ENCODE data around the gene TRIM51.
"Not testable (repeated sequence)": the region's sequence is repeated elsewhere in the genome, so short reads cannot be mapped to it uniquely, and the experiment has no call there.

Gene TRIM51, protein sequence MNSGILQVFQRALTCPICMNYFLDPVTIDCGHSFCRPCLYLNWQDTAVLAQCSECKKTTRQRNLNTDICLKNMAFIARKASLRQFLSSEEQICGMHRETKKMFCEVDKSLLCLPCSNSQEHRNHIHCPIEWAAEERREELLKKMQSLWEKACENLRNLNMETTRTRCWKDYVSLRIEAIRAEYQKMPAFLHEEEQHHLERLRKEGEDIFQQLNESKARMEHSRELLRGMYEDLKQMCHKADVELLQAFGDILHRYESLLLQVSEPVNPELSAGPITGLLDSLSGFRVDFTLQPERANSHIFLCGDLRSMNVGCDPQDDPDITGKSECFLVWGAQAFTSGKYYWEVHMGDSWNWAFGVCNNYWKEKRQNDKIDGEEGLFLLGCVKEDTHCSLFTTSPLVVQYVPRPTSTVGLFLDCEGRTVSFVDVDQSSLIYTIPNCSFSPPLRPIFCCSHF

DNA sequence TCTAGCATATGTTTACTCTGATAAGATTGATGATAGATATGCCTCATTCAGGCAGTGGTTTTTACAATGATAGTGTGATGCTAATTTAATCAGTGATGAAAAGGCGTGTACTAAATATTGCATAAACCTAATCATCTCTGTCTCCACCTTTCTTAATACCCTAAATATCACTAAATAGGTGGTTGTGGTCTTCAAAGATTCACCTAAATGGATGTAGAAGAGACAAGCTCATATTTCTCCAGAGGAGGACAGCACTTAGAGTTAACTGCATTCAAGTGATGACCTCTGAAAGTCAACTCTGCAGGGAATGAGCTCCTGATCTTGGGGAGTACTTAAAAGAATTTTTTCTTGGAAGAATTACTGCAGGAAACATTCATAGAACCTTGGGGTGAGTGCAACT lies at the start of gene TRIM51:
TSS of gene TRIM51 (plus strand) at position 301 of the 400 bp plus-strand sequence. CDS start 2,132 bp downstream, outside the sequence.
- DNase-seq = not testable (repeated sequence)

DNA sequence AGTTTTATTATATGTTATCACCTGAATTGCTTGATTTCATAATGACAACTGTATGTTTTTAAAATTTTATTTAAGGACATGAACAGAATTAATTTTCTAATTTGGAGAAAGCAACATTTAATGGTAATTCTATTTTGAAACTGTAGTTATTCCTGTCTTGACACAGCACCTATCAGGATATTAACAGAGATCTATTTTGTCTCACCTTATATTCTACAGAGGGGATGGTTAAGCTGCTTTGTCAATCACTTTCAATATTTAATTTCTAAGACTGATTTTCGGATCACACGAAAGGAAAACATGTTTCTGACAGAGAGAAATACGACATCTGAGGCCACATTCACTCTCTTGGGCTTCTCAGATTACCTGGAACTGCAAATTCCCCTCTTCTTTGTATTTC lies 44.6 kb upstream of the TRIM51 start, which contains the start of gene OR5D16:
TSS of gene OR5D16 (plus strand) at position 301 of the 400 bp plus-strand sequence. CDS start at position 301, 0 bp downstream.
- DNase-seq = no peak

DNA sequence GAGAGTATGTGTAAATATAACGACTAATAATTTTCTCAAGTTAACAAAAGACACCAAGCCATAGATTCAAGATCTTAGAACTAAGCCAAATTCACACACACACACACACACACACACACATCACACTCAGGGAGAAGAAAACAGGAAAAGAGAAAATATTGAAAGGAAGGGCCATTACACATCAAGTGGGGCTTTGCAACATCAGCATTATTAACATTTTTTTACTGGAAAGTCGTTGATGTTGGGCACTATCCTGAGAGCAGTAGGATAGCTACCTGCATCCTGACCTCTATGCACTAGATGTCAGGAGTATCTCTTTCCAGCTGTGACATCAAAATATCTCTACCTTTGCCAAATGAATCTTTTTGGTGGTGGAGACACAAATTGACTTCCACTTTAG lies 35.6 kb upstream of the TRIM51 start:
- no peak for DNase-seq

DNA sequence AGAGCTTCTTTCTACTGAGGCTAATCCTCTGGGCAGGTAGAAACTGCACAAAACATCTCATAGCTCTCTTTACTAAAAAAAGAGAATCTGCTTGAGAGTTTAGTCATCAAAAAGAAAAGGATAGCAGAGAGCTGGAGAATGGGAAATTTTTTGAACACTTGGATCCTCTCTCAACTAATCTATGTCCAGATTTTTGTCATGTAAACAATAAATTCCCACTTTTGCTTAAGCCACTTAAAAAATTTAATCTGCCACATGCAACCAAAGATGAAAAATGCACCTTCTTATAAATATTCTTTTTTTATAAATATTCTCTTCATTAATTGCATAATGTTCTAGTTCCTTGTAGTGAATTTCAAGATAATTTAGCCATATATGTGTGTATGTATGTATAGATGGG lies 34.1 kb upstream of the TRIM51 start:
- no peak for DNase-seq

DNA sequence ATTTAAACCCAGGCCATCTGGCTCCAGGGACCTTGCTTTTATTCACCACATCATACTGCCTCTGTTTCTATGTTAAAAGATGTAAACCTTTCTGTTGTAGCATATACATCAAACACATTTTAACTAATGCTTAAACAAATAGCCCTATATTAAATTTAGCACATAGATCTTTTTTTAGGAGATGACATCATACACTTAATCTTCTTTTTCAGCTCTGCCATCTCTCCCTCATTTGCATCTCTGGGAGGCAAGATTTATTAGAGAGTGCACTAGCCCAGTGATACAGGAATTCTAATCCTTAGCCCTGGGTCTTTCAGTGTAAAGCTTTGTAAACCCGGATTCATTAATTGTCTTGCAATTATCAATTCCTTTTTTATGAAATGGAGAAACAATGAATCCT lies 31.0 kb upstream of the TRIM51 start:
- DNase-seq = no peak

DNA sequence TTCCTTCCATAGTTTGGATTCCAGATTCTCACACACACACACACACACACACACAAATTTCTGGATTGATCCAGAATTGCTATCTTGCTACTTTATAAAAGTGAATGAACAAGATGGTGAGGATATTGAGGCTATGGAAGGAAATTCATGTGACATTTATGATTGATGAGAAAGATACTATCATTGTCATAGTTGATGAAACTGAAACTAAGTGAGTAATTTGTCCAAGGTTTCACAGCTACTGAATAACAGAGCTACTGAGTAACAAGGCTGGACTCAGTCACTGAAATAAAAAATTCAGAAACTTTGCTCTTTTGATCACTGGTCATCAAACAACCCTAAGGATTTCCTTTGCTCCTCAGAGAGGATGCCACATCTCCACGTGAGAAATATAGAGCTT lies 28.4 kb upstream of the TRIM51 start:
- DNase-seq = no peak

DNA sequence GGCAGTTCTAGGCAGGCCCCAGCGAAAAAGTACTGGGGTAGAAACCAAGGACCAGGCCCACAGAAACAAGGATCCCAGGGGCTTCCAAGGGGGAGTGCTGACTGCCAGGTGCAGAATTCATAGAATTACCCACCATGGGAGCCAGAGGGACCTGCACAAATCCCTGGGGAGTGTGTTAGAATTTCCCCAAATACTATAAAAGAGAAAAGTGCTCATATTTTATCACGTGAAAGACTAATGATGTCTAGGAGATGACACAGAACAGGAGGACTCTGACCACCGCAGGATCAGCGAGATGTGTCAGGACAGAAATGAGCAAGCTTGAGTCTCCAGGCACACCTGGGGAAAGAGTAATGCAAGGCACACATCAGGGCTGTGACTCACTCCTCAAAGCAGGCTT lies 15.7 kb upstream of the TRIM51 start:
- not testable (repeated sequence) for DNase-seq

DNA sequence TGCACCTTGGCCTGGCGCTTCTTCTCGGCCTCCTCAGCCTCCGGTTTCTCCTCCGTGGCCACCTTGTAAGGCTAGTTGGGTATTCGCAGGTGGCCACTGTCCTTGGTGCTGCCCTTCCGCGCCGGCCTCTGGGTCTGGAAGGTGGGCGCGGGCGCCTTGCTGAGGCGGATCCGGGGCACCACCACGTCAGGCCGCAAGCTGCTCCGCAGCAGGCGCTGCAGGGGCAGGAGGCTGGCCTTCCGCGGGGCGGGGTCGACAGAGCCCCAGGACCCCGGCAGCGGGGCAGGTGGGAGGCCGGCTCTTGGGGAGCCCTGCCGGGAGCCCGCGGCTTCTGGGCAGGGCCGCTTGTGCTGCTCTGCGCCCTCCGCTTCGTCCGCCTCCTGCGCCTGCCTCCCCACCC lies 10.4 kb upstream of the TRIM51 start:
- not testable (repeated sequence) for DNase-seq

DNA sequence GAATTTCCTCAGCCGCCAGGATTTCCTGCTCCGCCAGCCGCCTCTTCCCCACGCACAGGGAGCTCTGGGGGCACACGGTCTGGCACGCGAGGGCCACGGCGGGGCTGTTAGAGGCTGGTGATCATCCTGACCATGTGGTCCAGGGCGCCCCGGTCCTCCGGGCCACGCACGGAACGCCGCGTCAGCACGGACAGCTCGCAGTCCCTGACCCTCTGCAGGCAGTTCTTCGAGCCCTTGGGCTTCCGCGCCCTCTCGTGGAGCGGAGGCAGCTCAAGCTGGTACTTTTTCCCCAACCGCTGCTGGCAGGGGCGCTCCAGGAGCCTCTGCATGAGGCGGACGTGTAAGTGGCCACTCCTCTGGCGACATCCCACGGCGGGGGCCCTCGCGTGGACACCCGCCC lies 10.0 kb upstream of the TRIM51 start:
- DNase-seq = not testable (repeated sequence)

DNA sequence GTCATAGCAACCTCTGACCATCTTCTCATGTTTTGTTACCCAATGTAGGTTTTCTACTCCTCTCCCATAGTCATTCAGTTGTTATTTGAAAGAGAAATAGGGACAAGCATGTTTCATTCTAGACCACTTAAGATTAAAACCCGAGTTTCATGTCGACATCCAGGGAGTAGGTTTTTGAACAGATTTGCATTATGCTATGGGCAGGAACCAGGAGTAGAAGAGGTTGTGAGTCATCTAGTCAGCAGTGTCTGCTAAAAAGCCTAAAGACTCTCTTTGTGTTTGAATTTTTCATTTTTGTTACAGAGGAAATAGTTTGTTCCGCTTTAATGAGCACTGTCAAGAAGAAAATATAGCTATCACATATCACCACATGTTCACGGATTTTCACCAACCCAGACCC lies 1.9 kb downstream of the TRIM51 start:
- DNase-seq = not testable (repeated sequence)

DNA sequence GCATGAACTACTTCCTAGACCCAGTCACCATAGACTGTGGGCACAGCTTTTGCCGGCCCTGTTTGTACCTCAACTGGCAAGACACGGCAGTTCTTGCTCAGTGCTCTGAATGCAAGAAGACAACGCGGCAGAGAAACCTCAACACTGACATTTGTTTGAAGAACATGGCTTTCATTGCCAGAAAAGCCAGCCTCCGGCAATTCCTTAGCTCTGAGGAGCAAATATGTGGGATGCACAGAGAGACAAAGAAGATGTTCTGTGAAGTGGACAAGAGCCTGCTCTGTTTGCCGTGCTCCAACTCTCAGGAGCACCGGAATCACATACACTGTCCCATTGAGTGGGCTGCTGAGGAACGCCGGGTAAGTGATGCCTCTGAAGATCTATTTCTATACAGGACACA lies 2.4 kb downstream of the TRIM51 start:
- DNase-seq = not testable (repeated sequence)

DNA sequence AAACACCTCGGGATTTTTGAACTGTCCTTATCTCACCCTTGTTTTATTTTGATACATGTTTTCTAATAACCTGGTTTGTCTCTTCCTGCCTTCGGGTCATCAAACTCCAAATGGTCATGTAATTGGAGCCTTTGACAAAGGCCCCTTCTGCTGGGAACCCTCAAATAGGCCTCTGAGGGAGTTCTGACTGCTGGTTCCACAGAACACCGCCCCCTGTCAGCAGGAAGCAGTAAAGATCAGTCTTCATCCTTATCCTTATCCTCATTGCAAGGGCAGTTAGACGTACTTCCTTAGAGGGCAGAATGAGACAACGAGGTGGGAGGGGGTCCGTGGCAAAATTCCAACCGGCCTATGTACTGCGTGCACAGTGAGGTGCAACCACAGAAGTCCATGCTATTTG lies 12.1 kb downstream of the TRIM51 start:
- DNase-seq = no peak

DNA sequence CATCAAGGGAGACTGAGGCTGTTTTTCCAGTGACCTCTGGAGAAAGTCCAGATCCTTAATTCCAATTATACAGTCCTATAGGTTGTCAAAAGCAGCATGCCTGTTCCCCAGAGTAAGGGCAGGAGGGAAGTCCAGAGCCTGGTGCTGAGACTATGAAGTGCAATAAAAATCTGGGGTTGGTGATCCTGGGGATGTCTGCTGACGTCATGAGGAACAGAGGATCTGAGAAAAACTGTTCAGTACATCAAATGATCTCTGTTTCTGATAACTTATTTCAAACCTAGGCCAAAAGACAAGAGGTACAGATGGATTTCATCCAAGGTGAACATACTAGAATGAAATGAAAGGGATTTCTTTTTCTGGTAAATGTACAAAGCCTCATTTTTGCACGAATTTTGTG lies 19.2 kb downstream of the TRIM51 start:
- DNase-seq = no peak

DNA sequence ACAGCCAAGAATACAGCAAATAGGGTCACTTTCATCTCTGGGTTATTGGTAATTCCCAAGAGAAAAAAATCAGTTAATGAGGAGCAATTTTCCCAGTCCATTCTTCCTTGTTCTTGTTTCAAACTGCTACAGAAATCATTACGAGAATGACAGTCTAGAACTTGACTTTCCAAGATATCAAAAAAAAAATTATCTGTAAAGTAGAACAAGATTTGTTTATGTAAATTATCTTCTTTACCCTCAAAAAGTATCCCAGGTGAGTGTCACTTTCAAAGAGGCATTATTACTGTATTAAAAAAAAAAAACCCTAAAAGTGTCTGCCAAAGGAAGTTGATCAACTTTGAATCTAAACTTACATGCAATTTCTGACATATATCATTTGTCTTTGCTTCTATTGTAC lies 31.4 kb downstream of the TRIM51 start, which contains the start of gene OR5W2:
TSS of gene OR5W2 (minus strand) at position 101 of the 400 bp plus-strand sequence. CDS start at position 101, 0 bp downstream.
- DNase-seq = no peak

DNA sequence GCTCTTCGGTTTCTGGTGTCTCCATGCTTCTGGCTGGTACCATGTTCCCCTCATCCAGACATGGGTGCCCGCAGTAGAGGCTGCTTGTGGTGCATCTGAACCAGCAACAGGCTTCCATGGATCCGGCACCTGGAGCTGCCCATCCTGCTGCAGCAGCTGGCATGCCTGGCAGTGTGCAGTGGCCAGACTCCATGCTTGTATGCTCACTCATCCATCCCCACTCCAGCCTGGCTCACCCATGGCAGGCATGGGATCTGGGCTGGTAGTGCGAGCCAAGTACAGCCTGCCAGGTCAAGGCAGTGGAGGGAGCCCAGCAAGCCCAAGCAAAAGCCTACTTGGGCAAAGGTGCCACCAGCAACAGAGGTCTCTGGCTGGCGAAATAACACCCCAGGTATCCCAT lies 37.4 kb downstream of the TRIM51 start:
- no peak for DNase-seq

DNA sequence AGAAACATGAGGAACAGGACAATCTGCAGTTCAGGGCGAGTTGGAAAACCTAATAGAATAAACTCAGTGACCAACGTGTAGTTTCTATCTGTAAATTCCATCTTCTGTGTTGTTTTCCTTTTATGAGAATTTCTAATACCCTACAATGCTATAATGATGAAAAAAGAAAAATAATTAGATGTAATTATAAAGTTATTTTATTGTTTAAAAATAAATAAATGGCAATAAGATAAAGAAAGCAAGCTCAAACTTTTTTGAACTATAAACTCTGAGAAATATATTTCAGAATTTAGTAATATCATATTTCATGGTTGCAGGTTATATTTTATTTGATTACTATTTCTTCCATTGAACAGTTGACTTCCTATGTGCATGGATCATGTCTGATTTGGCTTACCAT lies 53.2 kb downstream of the TRIM51 start, which contains the start of gene OR5I1:
TSS of gene OR5I1 (minus strand) at position 101 of the 400 bp plus-strand sequence. CDS start at position 101, 0 bp downstream.
- no peak for DNase-seq
